ENCODE results near the gene SLC17A2. TPM values are rescaled to one million over a fixed set of nuclear protein-coding genes. Genes with fewer than 3 reads are reported as not detected.

Gene SLC17A2
- total and polyA plus RNA-seq, 2 of the 4 experiments (the other 2 are of a cell fraction), result not detected

- Histone ChIP-seq H3K56ac (ENCODE audit: extremely low read depth, insufficient read depth, low read length) (no peak overlapping the region), H3K36me3 (ENCODE audit: control insufficient read depth, insufficient read depth, low read length) (no peaks in the 10 kb centered on the region), H2BK20ac (ENCODE audit: low read depth, low read length) (no peak overlapping the region), H2BK15ac (ENCODE audit: low read depth, low read length) (no peak overlapping the region), H3K4me3 (ENCODE audit: insufficient read depth, low read depth, low read length) (no peak overlapping the region), H2BK120ac (ENCODE audit: low read depth, low read length) (no peak overlapping the region), H3K9me1 (ENCODE audit: insufficient read depth, low read length) (no peaks in the 10 kb centered on the region), H2BK5ac (ENCODE audit: low read depth, low read length, poor library complexity, severe bottlenecking) (no peak overlapping the region), H4K20me1 (ENCODE audit: insufficient read depth, low read length) (no peaks in the 10 kb centered on the region), H2AFZ (replicated peaks; ENCODE audit: low read length, poor library complexity) (no peak overlapping the region), H4K5ac (ENCODE audit: low read depth, low read length) (no peak overlapping the region), H4K91ac (ENCODE audit: insufficient read depth, low read depth, low read length) (no peak overlapping the region), H2AK9ac (replicated peaks; ENCODE audit: low read depth, low read length, poor library complexity) (no peak overlapping the region), H3K9me3 (ENCODE audit: control insufficient read depth, insufficient read depth, low read length) (no peaks in the 10 kb centered on the region), H3K23ac (ENCODE audit: low read depth, low read length) (no peak overlapping the region), H3K27me3 (ENCODE audit: control insufficient read depth, insufficient read depth, low read length) (no peaks in the 10 kb centered on the region), H3K4me2 (ENCODE audit: low read depth, low read length) (no peak overlapping the region), H3K18ac (ENCODE audit: low read depth, low read length) (no peak overlapping the region), H4K8ac (ENCODE audit: low read depth in 2 of 2, low read length in 2 of 2) (no peak overlapping the region), H3K9ac (ENCODE audit: low read depth, low read length) (no peak overlapping the region), H3K4ac (ENCODE audit: low read depth, low read length) (no peak overlapping the region), H3K4me1 (ENCODE audit: control insufficient read depth, insufficient read depth, low read length) (no peaks in the 10 kb centered on the region), H3K14ac (replicated peaks; ENCODE audit: low read depth, low read length) (no peak overlapping the region), H3K27ac (ENCODE audit: insufficient read depth, low read length) (no peak overlapping the region), H3K79me1 (ENCODE audit: low read depth in 1 of 2, low read length in 2 of 2) (no peaks in the 10 kb centered on the region), H2AK5ac (ENCODE audit: low read depth, low read length) (no peak overlapping the region)
- ATAC-seq (ENCODE audit: low read depth), result no peak
- dilution Hi-C loops (cut with HindIII; ENCODE audit: low sequenced_read_pairs, unreplicated experiment), result no loop called here
- CTCF ChIA-PET, result no interaction called here
- in situ Hi-C loops (cut with MboI; ENCODE audit: low sequenced_read_pairs), result no loop called here
- BruUV-seq (replicated peaks), result no TSS peak
- TF ChIP-seq BHLHE40 (IDR thresholded peaks at IDR 0.05; ENCODE audit: low read depth, low read length), result no peak
- no peak for TF ChIP-seq CEBPB (IDR thresholded peaks at IDR 0.05; ENCODE audit: low read depth, low read length)
- no peak for TF ChIP-seq USF2 (IDR thresholded peaks at IDR 0.05; ENCODE audit: low read depth, low read length)
- no peak for TF ChIP-seq MAFK (IDR thresholded peaks at IDR 0.05; ENCODE audit: low read depth, low read length)
- no peak for TF ChIP-seq ELK1 (IDR thresholded peaks at IDR 0.05; ENCODE audit: borderline replicate concordance, low read depth, low read length)
- TF ChIP-seq CHD1 (IDR thresholded peaks at IDR 0.05; ENCODE audit: low read depth, low read length), result no peak
- POLR2A ChIA-PET (ENCODE audit: unreplicated experiment), result no interaction called here
- no peak for DNase-seq
- intact Hi-C loops (cut with micrococcal nuclease), result no loop called here
- no CpG with 5 or more reads among the region's 1 CpG for WGBS, 2 experiments (ENCODE audit: extremely low coverage in 2 of 2, insufficient read length in 1 of 2)
These were observed 47.0 kb downstream of the SLC17A2 start for GRCh38 chr6:25883536-25883935.

Data from IMR-90 (cell line).